ENCODE results near the gene RHOD. TPM values are rescaled to one million over a fixed set of nuclear protein-coding genes. Genes with fewer than 3 reads are reported as not detected.

Gene RHOD
- total RNA-seq, 1 experiment from 2014 or later, result 99.9 TPM

DNA sequence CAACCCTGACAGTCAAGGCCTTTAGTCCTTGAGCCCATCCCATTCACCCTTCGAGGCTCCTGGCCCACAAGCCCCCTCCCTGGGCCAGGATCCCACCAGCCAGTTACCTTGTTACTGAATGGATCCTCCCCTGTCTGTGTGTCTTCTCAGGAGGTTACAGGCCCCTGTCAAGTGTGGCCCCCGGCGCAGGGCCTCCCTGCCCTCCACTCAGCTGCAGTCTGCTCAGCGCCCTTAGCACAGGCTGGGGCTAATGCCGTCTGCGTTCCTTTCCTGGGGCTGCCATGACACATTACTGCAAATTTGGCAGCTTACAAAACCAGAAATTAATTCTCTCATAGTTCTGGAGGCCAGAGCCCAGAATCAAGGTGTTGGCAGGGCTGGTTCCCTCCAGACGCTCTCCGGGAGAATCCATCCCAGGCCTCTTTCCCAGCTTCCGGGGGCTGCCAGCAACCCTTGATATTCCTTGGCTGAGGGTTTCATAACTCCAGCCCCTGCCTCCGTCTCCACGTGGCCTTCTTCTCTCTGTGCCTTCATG lies 43.1 kb upstream of the RHOD start:
- Histone ChIP-seq H3K36me3 (ENCODE audit: low read depth, low read length) (no peaks in the 10 kb centered on the region), H3K4me2 (ENCODE audit: low read length) (no peak overlapping the region), H4K20me1 (ENCODE audit: low read length) (no peaks in the 10 kb centered on the region), H3K79me2 (ENCODE audit: low read length) (no peaks in the 10 kb centered on the region), H3K9ac (ENCODE audit: low read length) (no peak overlapping the region), H3K4me3 (ENCODE audit: low read length) (no peak overlapping the region), H3K9me3 (ENCODE audit: low read length) (no peaks in the 10 kb centered on the region), H3K4me1 (ENCODE audit: insufficient read depth, low read length) (no peaks in the 10 kb centered on the region), H3K27ac (ENCODE audit: low read length) (no peak overlapping the region), H3K9me2 (replicated peaks; ENCODE audit: low read length) (no peaks in the 10 kb centered on the region), H2AFZ (ENCODE audit: low read length) (no peak overlapping the region), H3K27me3 (ENCODE audit: low read length) (no peaks in the 10 kb centered on the region), H3F3A (ENCODE audit: low read length, unreplicated experiment) (no peaks in the 10 kb centered on the region)
- ChIA-PET POLR2A (ENCODE audit: unreplicated experiment) (no interaction called here), CTCF (no interaction called here)
- BruUV-seq (replicated peaks), result no TSS peak
- TF ChIP-seq, protein P1, sequence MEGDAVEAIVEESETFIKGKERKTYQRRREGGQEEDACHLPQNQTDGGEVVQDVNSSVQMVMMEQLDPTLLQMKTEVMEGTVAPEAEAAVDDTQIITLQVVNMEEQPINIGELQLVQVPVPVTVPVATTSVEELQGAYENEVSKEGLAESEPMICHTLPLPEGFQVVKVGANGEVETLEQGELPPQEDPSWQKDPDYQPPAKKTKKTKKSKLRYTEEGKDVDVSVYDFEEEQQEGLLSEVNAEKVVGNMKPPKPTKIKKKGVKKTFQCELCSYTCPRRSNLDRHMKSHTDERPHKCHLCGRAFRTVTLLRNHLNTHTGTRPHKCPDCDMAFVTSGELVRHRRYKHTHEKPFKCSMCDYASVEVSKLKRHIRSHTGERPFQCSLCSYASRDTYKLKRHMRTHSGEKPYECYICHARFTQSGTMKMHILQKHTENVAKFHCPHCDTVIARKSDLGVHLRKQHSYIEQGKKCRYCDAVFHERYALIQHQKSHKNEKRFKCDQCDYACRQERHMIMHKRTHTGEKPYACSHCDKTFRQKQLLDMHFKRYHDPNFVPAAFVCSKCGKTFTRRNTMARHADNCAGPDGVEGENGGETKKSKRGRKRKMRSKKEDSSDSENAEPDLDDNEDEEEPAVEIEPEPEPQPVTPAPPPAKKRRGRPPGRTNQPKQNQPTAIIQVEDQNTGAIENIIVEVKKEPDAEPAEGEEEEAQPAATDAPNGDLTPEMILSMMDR (conservative IDR thresholded peaks at IDR 0.05; ENCODE audit: low read depth, low read length), result no peak
- TF ChIP-seq EZH2phosphoT487 (IDR thresholded peaks at IDR 0.05; ENCODE audit: borderline replicate concordance, low read length) (no peak), EZH2 (IDR thresholded peaks at IDR 0.05; ENCODE audit: low read length, unreplicated experiment) (no peak)
- no peak for DNase-seq
- intact Hi-C loops (cut with micrococcal nuclease), result no loop called here
- no peak for ATAC-seq

DNA sequence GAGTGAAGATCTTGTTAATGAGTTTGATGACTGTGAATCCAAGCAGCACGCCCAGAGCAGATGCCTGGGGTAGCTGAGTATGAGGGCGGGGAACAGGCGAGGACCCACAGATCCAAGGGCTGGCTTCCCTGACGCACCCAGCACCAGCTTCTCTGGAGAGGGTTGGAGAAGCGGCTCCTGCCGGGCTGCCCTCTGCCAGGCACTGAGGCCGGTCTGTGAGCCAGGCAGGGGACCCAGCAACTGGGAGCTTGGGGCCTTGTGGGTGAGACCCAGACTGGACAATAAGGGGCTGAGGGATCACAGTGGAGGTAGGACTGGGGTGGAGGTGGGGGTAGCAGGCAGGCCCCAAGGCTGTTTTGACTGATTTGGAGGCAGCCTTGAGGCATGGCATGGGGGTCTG lies 42.3 kb upstream of the RHOD start:
- POLR2A ChIA-PET (ENCODE audit: unreplicated experiment), result no interaction called here

GRCh38 chr11:67015048-67015447 lies 41.6 kb upstream of the RHOD start:
- Histone ChIP-seq H3K27me3 (ENCODE audit: low read length) (no peaks in the 10 kb centered on the region), H3K9ac (ENCODE audit: low read length) (no peak overlapping the region), H3K36me3 (ENCODE audit: low read depth, low read length) (no peaks in the 10 kb centered on the region), H3K79me2 (ENCODE audit: low read length) (no peaks in the 10 kb centered on the region), H4K20me1 (ENCODE audit: low read length) (no peaks in the 10 kb centered on the region), H2AFZ (ENCODE audit: low read length) (no peak overlapping the region), H3K4me1 (ENCODE audit: insufficient read depth, low read length) (no peaks in the 10 kb centered on the region), H3K9me3 (ENCODE audit: low read length) (no peaks in the 10 kb centered on the region), H3K4me3 (ENCODE audit: low read length) (no peak overlapping the region), H3F3A (ENCODE audit: low read length, unreplicated experiment) (no peaks in the 10 kb centered on the region), H3K27ac (ENCODE audit: low read length) (no peak overlapping the region), H3K4me2 (ENCODE audit: low read length) (no peak overlapping the region), H3K9me2 (replicated peaks; ENCODE audit: low read length) (no peaks in the 10 kb centered on the region)
- no peak for ATAC-seq
- DNase-seq, result no peak
- CTCF ChIA-PET, result interaction anchor here (0.6 kb wide), 1 partner anchor 92 kb away, joined by 6 read pairs; no protein-coding TSS in a partner anchor
- no peak for TF ChIP-seq EZH2 (IDR thresholded peaks at IDR 0.05; ENCODE audit: low read length, unreplicated experiment)
- TF ChIP-seq, protein P1 (conservative IDR thresholded peaks at IDR 0.05; ENCODE audit: low read depth, low read length), result no peak
- no peak for TF ChIP-seq EZH2phosphoT487 (IDR thresholded peaks at IDR 0.05; ENCODE audit: borderline replicate concordance, low read length)
- intact Hi-C loops (cut with micrococcal nuclease), result no loop called here
- POLR2A ChIA-PET (ENCODE audit: unreplicated experiment), result no interaction called here
- BruUV-seq (replicated peaks), result no TSS peak

More for the DNA sequence above, 42.3 kb upstream of the RHOD start:
- Histone ChIP-seq H3K27me3 (ENCODE audit: low read length) (no peaks in the 10 kb centered on the region), H3K79me2 (ENCODE audit: low read length) (no peaks in the 10 kb centered on the region), H4K20me1 (ENCODE audit: low read length) (no peaks in the 10 kb centered on the region), H3F3A (ENCODE audit: low read length, unreplicated experiment) (no peaks in the 10 kb centered on the region), H3K4me3 (ENCODE audit: low read length) (no peak overlapping the region), H3K4me2 (ENCODE audit: low read length) (no peak overlapping the region), H3K9ac (ENCODE audit: low read length) (no peak overlapping the region), H3K27ac (ENCODE audit: low read length) (no peak overlapping the region), H3K36me3 (ENCODE audit: low read depth, low read length) (no peaks in the 10 kb centered on the region), H3K9me3 (ENCODE audit: low read length) (no peaks in the 10 kb centered on the region), H3K9me2 (replicated peaks; ENCODE audit: low read length) (no peaks in the 10 kb centered on the region), H2AFZ (ENCODE audit: low read length) (no peak overlapping the region), H3K4me1 (ENCODE audit: insufficient read depth, low read length) (no peaks in the 10 kb centered on the region)
- intact Hi-C loops (cut with micrococcal nuclease), result no loop called here
- TF ChIP-seq, protein P1 (conservative IDR thresholded peaks at IDR 0.05; ENCODE audit: low read depth, low read length), result no peak
- TF ChIP-seq EZH2phosphoT487 (IDR thresholded peaks at IDR 0.05; ENCODE audit: borderline replicate concordance, low read length) (no peak), EZH2 (IDR thresholded peaks at IDR 0.05; ENCODE audit: low read length, unreplicated experiment) (no peak)
- DNase-seq, result no peak
- no TSS peak for BruUV-seq (replicated peaks)
- CTCF ChIA-PET, result no interaction called here
- ATAC-seq, result no peak
